Type B pancreatic cell (in vitro differentiated cells): ENCODE data around the gene ZNF443. TPM values are rescaled to one million over a fixed set of nuclear protein-coding genes. Genes with fewer than 3 reads are reported as not detected.
"Not testable (repeated sequence)": the region's sequence is repeated elsewhere in the genome, so short reads cannot be mapped to it uniquely, and the experiment has no call there.

Experiments
- DNase-seq: peaks from one replicate; pipeline ENCODE4 v3.0.0; 2021; ENCODE audit warnings: mixed read lengths; ENCODE audit not compliant: unreplicated experiment; ENCODE audit errors: extremely low spot score
- H3K27ac Mint-ChIP-seq: 2 replicates; pipeline ENCODE4 v1.8.0; 2021; ENCODE audit warnings: mild to moderate bottlenecking, mixed read lengths
- H3K27me3 Mint-ChIP-seq: 2 replicates; pipeline ENCODE4 v1.8.0; 2021; ENCODE audit warnings: mixed read lengths
- H3K36me3 Mint-ChIP-seq: 2 replicates; pipeline ENCODE4 v1.8.0; 2021; ENCODE audit warnings: mixed read lengths
- H3K4me1 Mint-ChIP-seq: one replicate; pipeline ENCODE4 v1.8.0; 2021; ENCODE audit warnings: mixed read lengths; ENCODE audit not compliant: unreplicated experiment
- H3K4me3 Mint-ChIP-seq: 2 replicates; pipeline ENCODE4 v1.8.0; 2021; ENCODE audit warnings: mild to moderate bottlenecking, mixed read lengths
- H3K9me3 Mint-ChIP-seq: 2 replicates; pipeline ENCODE4 v1.8.0; 2021; ENCODE audit warnings: mixed read lengths
- total RNA-seq: library from RNA; stranded (reverse); gene quantifications from 2 replicates; pipeline ENCODE4 v1.2.1, GENCODE V29; 2021; ENCODE audit warnings: low replicate concordance
- TF ChIP-seq, protein P1 (sequence below): fragments of 200-600 bp; sonication (generic); conservative IDR thresholded peaks from 2 replicates; pipeline ENCODE4 v1.5.0; 2021; ENCODE audit warnings: antibody characterized with exemption, mild to moderate bottlenecking

ZNF443 gene
- total RNA-seq, 1 donor from 2014 or later, result 7.7 TPM

DNA sequence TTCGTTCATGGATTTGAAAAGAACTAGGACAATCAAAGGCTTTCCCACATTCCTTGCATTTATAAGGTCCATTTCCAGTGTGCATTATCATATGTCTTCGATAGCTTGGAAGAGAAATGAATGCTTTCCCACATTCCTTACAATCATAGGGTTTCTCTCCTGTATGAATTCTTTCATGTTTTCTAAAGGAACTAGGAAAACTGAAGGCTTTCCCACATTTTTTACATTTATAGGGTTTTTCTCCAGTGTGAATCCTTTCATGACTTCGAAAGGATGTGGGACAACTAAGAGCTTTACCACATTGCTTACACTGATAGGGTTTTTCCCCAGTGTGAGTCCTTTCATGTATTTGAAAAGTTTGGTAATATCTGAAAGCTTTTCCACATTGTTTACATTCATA is 23.9 kb upstream of the ZNF443 start:
- no peaks in the 10 kb centered on the region for H3K4me1 Mint-ChIP-seq
- peaks cover 48% of the 10 kb centered on the region for H3K36me3 Mint-ChIP-seq
- no peak overlapping the region for H3K27ac Mint-ChIP-seq
- TF ChIP-seq, protein P1, sequence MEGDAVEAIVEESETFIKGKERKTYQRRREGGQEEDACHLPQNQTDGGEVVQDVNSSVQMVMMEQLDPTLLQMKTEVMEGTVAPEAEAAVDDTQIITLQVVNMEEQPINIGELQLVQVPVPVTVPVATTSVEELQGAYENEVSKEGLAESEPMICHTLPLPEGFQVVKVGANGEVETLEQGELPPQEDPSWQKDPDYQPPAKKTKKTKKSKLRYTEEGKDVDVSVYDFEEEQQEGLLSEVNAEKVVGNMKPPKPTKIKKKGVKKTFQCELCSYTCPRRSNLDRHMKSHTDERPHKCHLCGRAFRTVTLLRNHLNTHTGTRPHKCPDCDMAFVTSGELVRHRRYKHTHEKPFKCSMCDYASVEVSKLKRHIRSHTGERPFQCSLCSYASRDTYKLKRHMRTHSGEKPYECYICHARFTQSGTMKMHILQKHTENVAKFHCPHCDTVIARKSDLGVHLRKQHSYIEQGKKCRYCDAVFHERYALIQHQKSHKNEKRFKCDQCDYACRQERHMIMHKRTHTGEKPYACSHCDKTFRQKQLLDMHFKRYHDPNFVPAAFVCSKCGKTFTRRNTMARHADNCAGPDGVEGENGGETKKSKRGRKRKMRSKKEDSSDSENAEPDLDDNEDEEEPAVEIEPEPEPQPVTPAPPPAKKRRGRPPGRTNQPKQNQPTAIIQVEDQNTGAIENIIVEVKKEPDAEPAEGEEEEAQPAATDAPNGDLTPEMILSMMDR, result no peak
- no peak for DNase-seq
- H3K9me3 Mint-ChIP-seq, result peaks cover 9% of the 10 kb centered on the region
- H3K27me3 Mint-ChIP-seq, result no peaks in the 10 kb centered on the region
- H3K4me3 Mint-ChIP-seq, result no peak overlapping the region

DNA sequence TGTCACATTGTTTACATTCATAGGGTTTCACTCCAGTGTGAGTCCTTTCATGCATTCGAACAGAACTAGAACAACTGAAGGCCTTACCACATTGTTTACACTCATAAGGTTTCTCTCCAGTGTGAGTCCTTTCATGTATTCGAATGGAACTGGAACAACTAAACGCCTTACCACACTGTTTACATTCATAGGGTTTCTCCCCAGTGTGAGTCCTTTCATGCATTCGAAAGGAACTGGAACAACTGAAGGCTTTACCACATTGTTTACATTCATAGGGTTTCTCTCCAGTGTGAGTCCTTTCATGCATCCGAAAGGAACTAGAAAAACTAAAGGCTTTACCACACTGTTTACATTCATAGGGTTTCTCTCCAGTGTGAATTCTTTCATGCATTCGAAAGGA is 23.3 kb upstream of the ZNF443 start:
- H3K36me3 Mint-ChIP-seq, result peaks cover 54% of the 10 kb centered on the region
- DNase-seq, H3K27me3 Mint-ChIP-seq, H3K9me3 Mint-ChIP-seq, H3K27ac Mint-ChIP-seq, H3K4me3 Mint-ChIP-seq, H3K4me1 Mint-ChIP-seq: not testable (repeated sequence)

DNA sequence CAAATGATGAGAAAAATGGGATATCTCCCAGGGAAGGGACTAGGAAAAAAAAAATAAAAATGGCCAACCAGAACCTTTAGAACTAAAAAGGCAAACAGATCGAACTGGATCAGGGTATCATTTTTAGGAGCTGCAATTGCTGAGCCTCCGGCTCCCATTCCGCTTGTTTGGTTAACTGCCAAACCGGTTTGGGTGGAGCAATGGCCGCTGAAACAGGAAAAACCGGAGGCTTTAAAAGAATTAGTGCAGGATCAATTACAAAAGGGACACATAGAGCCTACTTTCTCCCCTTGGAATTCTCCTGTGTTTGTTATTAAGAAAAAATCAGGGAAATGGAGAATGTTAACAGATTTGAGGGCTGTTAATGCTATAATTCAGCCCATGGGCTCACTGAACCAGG is 12.7 kb upstream of the ZNF443 start:
- Mint-ChIP-seq H3K9me3 (peaks cover 15% of the 10 kb centered on the region), H3K27ac (peak overlapping the region; percentile 80), H3K4me3 (peak overlapping the region; percentile 5), H3K36me3 (peaks cover 29% of the 10 kb centered on the region), H3K27me3 (no peaks in the 10 kb centered on the region), H3K4me1 (no peaks in the 10 kb centered on the region)
- TF ChIP-seq, protein P1, result no peak
- no peak for DNase-seq

DNA sequence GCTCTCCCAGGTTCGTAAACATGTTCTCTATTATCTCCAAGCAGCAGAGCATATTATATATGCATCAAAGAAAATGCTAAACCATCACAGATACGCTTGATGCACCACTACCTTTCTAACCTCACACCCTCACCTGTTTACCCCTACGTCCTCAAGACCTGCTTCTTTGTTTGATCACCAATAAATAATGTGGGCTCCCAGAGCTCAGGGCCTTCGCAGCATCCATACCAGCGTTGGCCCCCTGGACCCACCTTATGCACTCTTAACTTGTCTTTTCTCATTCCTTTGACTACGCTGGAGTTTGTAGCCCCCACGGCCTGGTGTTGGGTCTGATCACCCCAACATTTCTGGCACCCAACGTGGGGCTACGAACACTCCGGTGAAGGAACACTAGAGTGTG is 10.0 kb upstream of the ZNF443 start:
- Mint-ChIP-seq H3K4me3 (no peak overlapping the region), H3K27me3 (no peaks in the 10 kb centered on the region), H3K36me3 (peaks cover 16% of the 10 kb centered on the region), H3K9me3 (peaks cover 19% of the 10 kb centered on the region), H3K4me1 (no peaks in the 10 kb centered on the region), H3K27ac (no peak overlapping the region)
- TF ChIP-seq, protein P1, result no peak
- DNase-seq, result no peak

GRCh38 chr19:12448808-12449207 is 8.0 kb upstream of the ZNF443 start:
- TF ChIP-seq, protein P1, result no peak
- Mint-ChIP-seq H3K27ac (no peak overlapping the region), H3K4me3 (no peak overlapping the region), H3K4me1 (no peaks in the 10 kb centered on the region), H3K27me3 (no peaks in the 10 kb centered on the region), H3K36me3 (peaks cover 16% of the 10 kb centered on the region), H3K9me3 (peaks cover 26% of the 10 kb centered on the region)
- no peak for DNase-seq

GRCh38 chr19:12439686-12440540 is 908 bp downstream of the ZNF443 start:
- not testable (repeated sequence) for H3K4me1 Mint-ChIP-seq, DNase-seq, H3K27me3 Mint-ChIP-seq
- Mint-ChIP-seq H3K9me3 (peaks cover 11% of the 10 kb centered on the region), H3K27ac (peak overlapping the region; percentile 98), H3K4me3 (peak overlapping the region; percentile 100), H3K36me3 (peaks cover 14% of the 10 kb centered on the region)

DNA sequence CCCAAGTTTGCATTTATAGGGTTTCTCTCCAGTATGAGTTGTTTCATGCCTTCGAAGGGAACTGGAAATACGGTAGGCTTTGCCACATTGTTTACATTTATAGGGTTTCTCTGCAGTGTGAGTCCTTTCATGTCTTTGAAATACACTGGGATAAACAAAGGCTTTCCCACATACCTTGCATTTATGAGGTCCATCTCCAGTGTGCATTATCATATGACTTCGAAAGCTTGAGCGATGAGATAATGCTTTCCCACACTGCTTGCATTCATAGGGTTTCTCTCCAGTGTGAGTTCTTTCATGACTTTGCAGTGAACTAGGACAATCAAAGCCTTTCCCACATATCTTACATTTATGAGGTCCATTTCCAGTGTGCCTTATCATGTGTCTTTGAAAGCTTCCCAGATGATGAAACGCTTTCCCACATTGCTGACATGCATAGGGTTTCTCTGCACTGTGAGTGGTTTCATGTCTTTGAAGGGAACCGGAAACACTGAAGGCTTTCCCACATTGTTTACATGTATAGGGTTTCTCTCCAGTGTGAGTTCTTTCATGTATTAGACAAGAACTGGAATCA is 10.0 kb downstream of the ZNF443 start:
- not testable (repeated sequence) for H3K27ac Mint-ChIP-seq, DNase-seq, H3K27me3 Mint-ChIP-seq, H3K4me1 Mint-ChIP-seq, H3K4me3 Mint-ChIP-seq
- H3K9me3 Mint-ChIP-seq, result peaks cover 23% of the 10 kb centered on the region
- peaks cover 56% of the 10 kb centered on the region for H3K36me3 Mint-ChIP-seq
